ENCODE data around the gene TRAF7. TPM values are rescaled to one million over a fixed set of nuclear protein-coding genes. Genes with fewer than 3 reads are reported as not detected.

The TRAF7 gene
- total and polyA plus RNA-seq, 2 donors (not counting 1 experiment from before 2014, with no cell fraction given): 46.1 to 50.9 TPM

DNA sequence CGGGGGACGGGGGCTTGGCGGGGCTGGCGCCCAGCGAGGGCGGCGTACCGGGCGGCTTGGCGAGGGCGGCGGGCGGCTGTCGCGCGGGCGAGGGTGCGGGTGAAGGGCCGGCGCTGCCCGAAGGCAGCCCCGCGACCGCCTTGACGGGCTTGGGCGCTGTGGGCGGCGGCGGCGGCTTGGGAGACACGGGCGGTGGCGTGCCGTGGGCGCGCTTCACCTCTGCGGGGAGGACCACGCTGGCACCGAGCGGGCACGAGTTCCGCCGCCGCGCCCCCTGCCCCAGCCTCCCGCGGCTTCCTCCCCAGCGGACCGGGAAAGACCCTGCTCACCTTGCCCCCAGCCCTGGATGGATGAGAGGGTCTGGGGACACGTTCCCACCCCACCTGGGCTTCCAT, 23.5 kb downstream of the TRAF7 start:
- Histone ChIP-seq H4K20me1 (ENCODE audit: control insufficient read depth, insufficient read depth, low read length, poor library complexity, severe bottlenecking) (no peaks in the 10 kb centered on the region), H3K4me3 (ENCODE audit: control extremely low read depth in 1 of 5, extremely low read depth in 1 of 5, insufficient read depth in 1 of 5, low read depth in 2 of 5, low read length in 4 of 5) (no peak overlapping the region), H3K36me3 (replicated peaks in 1 of 2; ENCODE audit: control extremely low read depth in 1 of 2, control insufficient read depth in 1 of 2, extremely low read depth in 1 of 2, insufficient read depth in 2 of 2, low read length in 1 of 2) (peaks cover 0 to 18% of the 10 kb centered on the region in 2 experiments), H2AFZ (ENCODE audit: insufficient read depth, low read depth, low read length, poor library complexity, severe bottlenecking) (no peak overlapping the region), H3K4me2 (replicated peaks; ENCODE audit: low read depth, low read length, poor library complexity, severe bottlenecking) (no peak overlapping the region), H3K27ac (ENCODE audit: low read length in 2 of 2) (no peak overlapping the region), H3K9me3 (ENCODE audit: control extremely low read depth in 1 of 3, control insufficient read depth in 2 of 3, insufficient read depth in 1 of 3, low read length in 2 of 3) (no peaks in the 10 kb centered on the region), H3K9ac (ENCODE audit: low read length) (no peak overlapping the region), H3K4me1 (ENCODE audit: control insufficient read depth in 2 of 2, insufficient read depth in 2 of 2, low read length in 2 of 2) (no peaks in the 10 kb centered on the region), H3K27me3 (replicated peaks in 1 of 4; ENCODE audit: control extremely low read depth in 1 of 4, control insufficient read depth in 3 of 4, insufficient read depth in 4 of 4, low read length in 3 of 4) (no peaks in the 10 kb centered on the region), H3K79me2 (ENCODE audit: control insufficient read depth, insufficient read depth, low read length) (no peaks in the 10 kb centered on the region)
- TF ChIP-seq EZH2 (IDR thresholded peaks at IDR 0.05; ENCODE audit: borderline replicate concordance, insufficient read depth, low read depth, low read length, poor library complexity, severe bottlenecking): no peak
- TF ChIP-seq, protein P1, sequence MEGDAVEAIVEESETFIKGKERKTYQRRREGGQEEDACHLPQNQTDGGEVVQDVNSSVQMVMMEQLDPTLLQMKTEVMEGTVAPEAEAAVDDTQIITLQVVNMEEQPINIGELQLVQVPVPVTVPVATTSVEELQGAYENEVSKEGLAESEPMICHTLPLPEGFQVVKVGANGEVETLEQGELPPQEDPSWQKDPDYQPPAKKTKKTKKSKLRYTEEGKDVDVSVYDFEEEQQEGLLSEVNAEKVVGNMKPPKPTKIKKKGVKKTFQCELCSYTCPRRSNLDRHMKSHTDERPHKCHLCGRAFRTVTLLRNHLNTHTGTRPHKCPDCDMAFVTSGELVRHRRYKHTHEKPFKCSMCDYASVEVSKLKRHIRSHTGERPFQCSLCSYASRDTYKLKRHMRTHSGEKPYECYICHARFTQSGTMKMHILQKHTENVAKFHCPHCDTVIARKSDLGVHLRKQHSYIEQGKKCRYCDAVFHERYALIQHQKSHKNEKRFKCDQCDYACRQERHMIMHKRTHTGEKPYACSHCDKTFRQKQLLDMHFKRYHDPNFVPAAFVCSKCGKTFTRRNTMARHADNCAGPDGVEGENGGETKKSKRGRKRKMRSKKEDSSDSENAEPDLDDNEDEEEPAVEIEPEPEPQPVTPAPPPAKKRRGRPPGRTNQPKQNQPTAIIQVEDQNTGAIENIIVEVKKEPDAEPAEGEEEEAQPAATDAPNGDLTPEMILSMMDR (IDR thresholded peaks at IDR 0.05): no peak
- WGBS (ENCODE audit: insufficient coverage): 59% methylated on average over 42 of the region's 50 CpGs
- CTCF ChIA-PET: no interaction called here
- POLR2A ChIA-PET: no interaction called here
- intact Hi-C loops (cut with micrococcal nuclease): no loop called here
- H3K4me1 Mint-ChIP-seq: peaks cover 2% of the 10 kb centered on the region
- no peaks in the 10 kb centered on the region for H3K27me3 Mint-ChIP-seq
- H3K4me3 Mint-ChIP-seq: no peak overlapping the region
- no peak for DNase-seq
- H3K9me3 Mint-ChIP-seq (ENCODE audit: insufficient read depth): no peaks in the 10 kb centered on the region
- H3K27ac Mint-ChIP-seq: no peak overlapping the region
- no peak for ATAC-seq (ENCODE audit: low read depth)

DNA sequence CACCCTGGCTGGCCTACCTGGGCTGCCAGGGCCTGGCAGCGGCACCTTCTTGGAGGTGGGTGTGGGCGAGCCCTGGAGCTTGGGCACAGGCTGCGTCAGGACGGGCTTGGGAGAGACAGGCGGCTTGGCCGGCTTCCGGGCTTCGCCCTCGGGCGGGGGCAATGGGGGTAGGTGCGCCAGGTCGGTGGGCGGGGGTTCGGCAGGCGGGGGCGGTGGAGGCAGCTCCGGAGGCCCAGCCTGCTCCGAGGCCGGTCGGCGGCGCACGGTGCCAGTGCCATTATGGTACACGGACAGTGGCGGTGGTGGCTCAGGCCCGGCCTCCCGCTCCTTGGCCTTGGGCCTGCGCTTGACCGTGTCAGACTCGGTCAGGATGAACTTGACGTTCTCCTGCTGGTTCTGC, 24.0 kb downstream of the TRAF7 start:
- no peak for TF ChIP-seq EZH2 (IDR thresholded peaks at IDR 0.05; ENCODE audit: borderline replicate concordance, insufficient read depth, low read depth, low read length, poor library complexity, severe bottlenecking)
- TF ChIP-seq, protein P1 (IDR thresholded peaks at IDR 0.05): no peak
- no peak for ATAC-seq (ENCODE audit: low read depth)
- 98% methylated on average over 31 of the region's 31 CpGs for WGBS (ENCODE audit: insufficient coverage)

More for the DNA sequence above, 24.0 kb downstream of the TRAF7 start:
- Histone ChIP-seq H3K27ac (ENCODE audit: low read length in 2 of 2) (no peak overlapping the region), H4K20me1 (ENCODE audit: control insufficient read depth, insufficient read depth, low read length, poor library complexity, severe bottlenecking) (no peaks in the 10 kb centered on the region), H3K4me2 (replicated peaks; ENCODE audit: low read depth, low read length, poor library complexity, severe bottlenecking) (no peak overlapping the region), H3K36me3 (replicated peaks in 1 of 2; ENCODE audit: control extremely low read depth in 1 of 2, control insufficient read depth in 1 of 2, extremely low read depth in 1 of 2, insufficient read depth in 2 of 2, low read length in 1 of 2) (peaks cover 0 to 14% of the 10 kb centered on the region in 2 experiments), H2AFZ (ENCODE audit: insufficient read depth, low read depth, low read length, poor library complexity, severe bottlenecking) (no peak overlapping the region), H3K27me3 (replicated peaks in 1 of 4; ENCODE audit: control extremely low read depth in 1 of 4, control insufficient read depth in 3 of 4, insufficient read depth in 4 of 4, low read length in 3 of 4) (no peaks in the 10 kb centered on the region), H3K4me3 (ENCODE audit: control extremely low read depth in 1 of 5, extremely low read depth in 1 of 5, insufficient read depth in 1 of 5, low read depth in 2 of 5, low read length in 4 of 5) (no peak overlapping the region), H3K4me1 (ENCODE audit: control insufficient read depth in 2 of 2, insufficient read depth in 2 of 2, low read length in 2 of 2) (no peaks in the 10 kb centered on the region), H3K9me3 (ENCODE audit: control extremely low read depth in 1 of 3, control insufficient read depth in 2 of 3, insufficient read depth in 1 of 3, low read length in 2 of 3) (no peaks in the 10 kb centered on the region), H3K79me2 (ENCODE audit: control insufficient read depth, insufficient read depth, low read length) (no peaks in the 10 kb centered on the region), H3K9ac (ENCODE audit: low read length) (no peak overlapping the region)
- Mint-ChIP-seq H3K27ac (no peak overlapping the region), H3K9me3 (ENCODE audit: insufficient read depth) (no peaks in the 10 kb centered on the region), H3K4me1 (peaks cover 7% of the 10 kb centered on the region), H3K27me3 (no peaks in the 10 kb centered on the region), H3K4me3 (no peak overlapping the region)
- ChIA-PET POLR2A (no interaction called here), CTCF (no interaction called here)
- no peak for DNase-seq
- intact Hi-C loops (cut with micrococcal nuclease): no loop called here
